HTERT RPE-1 (cell line): ENCODE data around the gene ARMC7.
"Not testable (repeated sequence)": the region's sequence is repeated elsewhere in the genome, so short reads cannot be mapped to it uniquely, and the experiment has no call there.

Source experiments
- in situ Hi-C: fragments of 300-500 bp; cut with MboI; formaldehyde crosslinking; loops from 4 replicates; pipeline ENCODE4 v1.14.3; 2020; ENCODE audit warnings: low sequenced_read_pairs

Gene ARMC7

GRCh38 chr17:75127936-75128335 is 18.2 kb downstream of the ARMC7 start:
- in situ Hi-C loops = not testable (repeated sequence)

GRCh38 chr17:75128694-75129505 is 19.1 kb downstream of the ARMC7 start:
- in situ Hi-C loops = no loop called here

- in situ Hi-C loops = no loop called here
Measured at GRCh38 chr17:75129576-75129975, 19.8 kb downstream of the ARMC7 start.

- in situ Hi-C loops = no loop called here
Measured at GRCh38 chr17:75130059-75130631, 20.4 kb downstream of the ARMC7 start.

- in situ Hi-C loops = no loop called here
Measured at GRCh38 chr17:75130632-75131277, 21.0 kb downstream of the ARMC7 start.

GRCh38 chr17:75131278-75132017 is 21.7 kb downstream of the ARMC7 start, which contains the start of gene NT5C:
Gene NT5C, minus strand, starts transcription at chr17:75131742. Its CDS starts 35 bp downstream, at chr17:75131707.
- in situ Hi-C loops = no loop called here

- in situ Hi-C loops = not testable (repeated sequence)
Measured at GRCh38 chr17:75132018-75133000, 22.5 kb downstream of the ARMC7 start.

- in situ Hi-C loops = no loop called here
Measured at GRCh38 chr17:75133001-75133400, 23.2 kb downstream of the ARMC7 start.

GRCh38 chr17:75133607-75134347 is 24.0 kb downstream of the ARMC7 start:
- in situ Hi-C loops = not testable (repeated sequence)

GRCh38 chr17:75135452-75135851 is 25.7 kb downstream of the ARMC7 start:
- in situ Hi-C loops = no loop called here

- in situ Hi-C loops = no loop called here
Measured at GRCh38 chr17:75135946-75136345, 26.2 kb downstream of the ARMC7 start.

GRCh38 chr17:75137762-75138161 is 28.0 kb downstream of the ARMC7 start:
- in situ Hi-C loops = not testable (repeated sequence)

GRCh38 chr17:75138519-75138918 is 28.8 kb downstream of the ARMC7 start:
- in situ Hi-C loops = no loop called here

GRCh38 chr17:75142236-75142971 is 32.6 kb downstream of the ARMC7 start:
- in situ Hi-C loops = no loop called here

GRCh38 chr17:75144816-75145512 is 35.2 kb downstream of the ARMC7 start:
- in situ Hi-C loops = no loop called here

- in situ Hi-C loops = no loop called here
Measured at GRCh38 chr17:75146592-75146991, 36.8 kb downstream of the ARMC7 start.

GRCh38 chr17:75147878-75148546 is 38.2 kb downstream of the ARMC7 start:
- in situ Hi-C loops = no loop called here
